ENCODE data around the gene RBP3.
A peak's percentile ranks its signal among the peaks of the same experiment; 100 is the strongest.

Gene RBP3

GRCh38 chr10:47339186-47339735, 8.9 kb upstream of the RBP3 start:
- no peak for DNase-seq

GRCh38 chr10:47339759-47340607, 8.2 kb upstream of the RBP3 start:
- no peak for DNase-seq

GRCh38 chr10:47340608-47341170, 7.5 kb upstream of the RBP3 start:
- peak; percentile 35 for DNase-seq

DNA sequence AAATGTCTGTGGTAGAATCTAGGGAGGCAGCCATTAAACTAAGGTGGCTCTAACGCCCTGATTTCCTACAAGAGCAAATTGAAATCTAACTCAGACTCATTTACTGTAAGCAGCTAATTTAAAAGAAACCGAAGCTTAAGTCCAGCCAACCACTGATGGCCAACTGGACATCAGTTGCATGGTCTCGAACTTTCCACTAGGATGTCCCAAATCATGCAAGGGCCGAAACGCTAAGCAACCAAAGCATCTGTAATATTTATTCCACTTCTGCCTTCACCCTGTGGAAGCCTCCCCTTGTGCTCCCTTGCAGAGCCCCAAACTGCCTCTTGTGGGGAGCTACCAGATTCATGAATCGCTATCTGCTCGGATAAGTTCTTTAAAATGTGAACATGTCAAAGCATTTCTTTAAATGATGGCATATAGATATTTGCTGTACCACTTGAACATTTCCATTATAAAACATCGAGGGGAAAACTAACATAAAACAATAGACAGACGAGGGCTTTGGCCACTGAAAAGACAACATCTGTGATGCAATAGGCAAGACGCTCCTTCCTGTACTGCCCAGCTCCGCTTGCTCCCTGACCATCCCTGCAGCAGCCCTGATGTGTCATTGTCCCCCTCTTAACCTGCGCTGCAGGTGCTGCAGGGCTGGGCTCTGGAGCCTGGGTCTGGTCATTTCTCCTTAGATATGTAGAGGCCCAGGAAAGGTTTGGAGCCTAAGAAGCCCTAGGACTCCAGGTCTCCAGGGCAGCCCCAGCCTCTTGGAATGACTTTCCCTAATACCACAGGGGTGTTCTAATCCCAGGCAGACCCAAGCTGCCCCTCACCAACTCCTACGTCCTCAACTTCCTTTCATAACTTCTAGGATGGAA, 2.9 kb upstream of the RBP3 start:
- no peak for DNase-seq

DNA sequence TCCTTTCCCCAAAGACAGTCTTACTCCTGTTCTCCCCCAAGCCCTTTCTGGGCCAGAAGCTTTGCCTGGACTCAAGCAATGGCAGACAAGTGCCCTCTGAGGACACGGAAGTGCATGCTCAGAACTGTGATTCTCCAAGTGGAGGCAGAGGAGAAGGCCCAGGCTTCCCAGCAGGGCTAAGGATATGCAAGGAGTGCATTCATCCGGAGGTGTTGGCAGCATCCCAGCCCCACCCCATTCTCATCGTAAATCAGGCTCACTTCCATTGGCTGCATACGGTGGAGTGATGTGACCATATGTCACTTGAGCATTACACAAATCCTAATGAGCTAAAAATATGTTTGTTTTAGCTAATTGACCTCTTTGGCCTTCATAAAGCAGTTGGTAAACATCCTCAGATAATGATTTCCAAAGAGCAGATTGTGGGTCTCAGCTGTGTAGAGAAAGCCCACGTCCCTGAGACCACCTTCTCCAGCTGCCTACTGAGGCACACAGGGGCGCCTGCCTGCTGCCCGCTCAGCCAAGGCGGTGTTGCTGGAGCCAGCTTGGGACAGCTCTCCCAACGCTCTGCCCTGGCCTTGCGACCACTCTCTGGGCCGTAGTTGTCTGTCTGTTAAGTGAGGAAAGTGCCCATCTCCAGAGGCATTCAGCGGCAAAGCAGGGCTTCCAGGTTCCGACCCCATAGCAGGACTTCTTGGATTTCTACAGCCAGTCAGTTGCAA, 1.4 kb upstream of the RBP3 start:
- no peak for DNase-seq

- no peak for DNase-seq
These were observed 874 bp upstream of the RBP3 start for GRCh38 chr10:47347303-47347675.

GRCh38 chr10:47348661-47349470, 703 bp downstream of the RBP3 start:
- no peak for DNase-seq

- no peak for DNase-seq
These were observed 1.4 kb downstream of the RBP3 start for GRCh38 chr10:47349516-47349915.

- no peak for DNase-seq
These were observed 1.8 kb downstream of the RBP3 start for GRCh38 chr10:47349941-47350371.

DNA sequence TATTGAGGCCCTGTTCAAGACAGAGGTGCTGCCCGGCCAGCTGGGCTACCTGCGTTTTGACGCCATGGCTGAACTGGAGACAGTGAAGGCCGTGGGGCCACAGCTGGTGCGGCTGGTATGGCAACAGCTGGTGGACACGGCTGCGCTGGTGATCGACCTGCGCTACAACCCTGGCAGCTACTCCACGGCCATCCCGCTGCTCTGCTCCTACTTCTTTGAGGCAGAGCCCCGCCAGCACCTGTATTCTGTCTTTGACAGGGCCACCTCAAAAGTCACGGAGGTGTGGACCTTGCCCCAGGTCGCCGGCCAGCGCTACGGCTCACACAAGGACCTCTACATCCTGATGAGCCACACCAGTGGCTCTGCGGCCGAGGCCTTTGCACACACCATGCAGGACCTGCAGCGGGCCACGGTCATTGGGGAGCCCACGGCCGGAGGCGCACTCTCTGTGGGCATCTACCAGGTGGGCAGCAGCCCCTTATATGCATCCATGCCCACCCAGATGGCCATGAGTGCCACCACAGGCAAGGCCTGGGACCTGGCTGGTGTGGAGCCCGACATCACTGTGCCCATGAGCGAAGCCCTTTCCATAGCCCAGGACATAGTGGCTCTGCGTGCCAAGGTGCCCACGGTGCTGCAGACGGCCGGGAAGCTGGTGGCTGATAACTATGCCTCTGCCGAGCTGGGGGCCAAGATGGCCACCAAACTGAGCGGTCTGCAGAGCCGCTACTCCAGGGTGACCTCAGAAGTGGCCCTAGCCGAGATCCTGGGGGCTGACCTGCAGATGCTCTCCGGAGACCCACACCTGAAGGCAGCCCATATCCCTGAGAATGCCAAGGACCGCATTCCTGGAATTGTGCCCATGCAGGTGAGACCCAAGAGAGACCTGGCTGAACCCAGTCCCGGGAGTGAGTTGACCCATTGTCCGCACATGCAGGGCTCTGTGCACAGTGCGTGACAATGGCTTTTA, 2.8 kb downstream of the RBP3 start:
- no peak for DNase-seq

GRCh38 chr10:47351899-47352815, 4.0 kb downstream of the RBP3 start:
- DNase-seq: no peak

GRCh38 chr10:47353351-47353750, 5.2 kb downstream of the RBP3 start:
- DNase-seq: no peak

DNA sequence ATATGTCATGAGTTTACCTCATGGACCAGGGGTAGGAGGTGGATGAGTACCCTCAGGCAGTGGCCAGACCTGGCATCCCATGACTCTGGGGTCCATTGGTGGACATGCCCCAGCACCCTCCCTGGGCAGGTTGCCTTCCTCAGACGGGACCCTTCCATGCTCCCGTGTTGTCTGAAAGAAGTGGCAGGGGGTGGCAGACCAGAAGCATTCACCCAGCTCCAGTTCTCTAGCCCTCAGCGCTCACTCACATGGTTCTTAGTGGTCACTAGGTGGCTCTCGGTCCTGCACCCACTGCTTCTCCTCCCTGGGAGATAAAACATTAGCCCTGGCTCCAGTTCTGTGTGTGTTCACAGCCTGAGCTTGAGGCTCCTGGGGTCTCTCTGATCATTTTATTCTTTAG, 6.0 kb downstream of the RBP3 start:
- DNase-seq: no peak

GRCh38 chr10:47354900-47355299, 6.7 kb downstream of the RBP3 start:
- no peak for DNase-seq

DNA sequence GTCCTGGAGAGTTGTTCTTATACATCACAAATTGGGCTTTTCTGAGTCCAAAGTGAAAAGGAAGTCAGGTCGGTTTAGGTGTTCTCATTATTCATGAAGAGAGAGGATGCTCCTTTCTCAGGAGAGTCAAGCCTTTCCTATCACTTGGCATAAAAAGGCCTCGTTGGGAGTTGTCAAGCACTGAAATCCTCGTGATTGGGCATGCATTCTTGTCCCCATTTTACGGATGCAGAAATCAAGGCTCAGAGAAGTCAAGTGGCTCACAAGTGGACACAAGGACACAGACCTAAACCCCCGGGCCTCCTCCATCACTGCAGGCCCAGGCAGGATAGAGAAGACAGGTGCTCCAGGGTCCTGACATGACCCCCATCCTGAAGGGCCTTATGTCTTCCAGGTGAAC, 8.5 kb downstream of the RBP3 start:
- DNase-seq: no peak

DNA sequence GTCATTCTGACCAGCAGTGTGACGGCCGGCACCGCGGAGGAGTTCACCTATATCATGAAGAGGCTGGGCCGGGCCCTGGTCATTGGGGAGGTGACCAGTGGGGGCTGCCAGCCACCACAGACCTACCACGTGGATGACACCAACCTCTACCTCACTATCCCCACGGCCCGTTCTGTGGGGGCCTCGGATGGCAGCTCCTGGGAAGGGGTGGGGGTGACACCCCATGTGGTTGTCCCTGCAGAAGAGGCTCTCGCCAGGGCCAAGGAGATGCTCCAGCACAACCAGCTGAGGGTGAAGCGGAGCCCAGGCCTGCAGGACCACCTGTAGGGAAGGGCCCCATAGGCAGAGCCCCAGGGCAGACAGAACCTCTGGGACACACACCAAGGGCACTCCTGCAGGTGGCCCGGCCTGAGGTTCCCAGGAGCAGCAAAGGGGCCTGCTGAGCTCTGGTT, 9.0 kb downstream of the RBP3 start:
- DNase-seq: no peak

- DNase-seq: no peak
These were observed 9.7 kb downstream of the RBP3 start for GRCh38 chr10:47357911-47358310.

DNA sequence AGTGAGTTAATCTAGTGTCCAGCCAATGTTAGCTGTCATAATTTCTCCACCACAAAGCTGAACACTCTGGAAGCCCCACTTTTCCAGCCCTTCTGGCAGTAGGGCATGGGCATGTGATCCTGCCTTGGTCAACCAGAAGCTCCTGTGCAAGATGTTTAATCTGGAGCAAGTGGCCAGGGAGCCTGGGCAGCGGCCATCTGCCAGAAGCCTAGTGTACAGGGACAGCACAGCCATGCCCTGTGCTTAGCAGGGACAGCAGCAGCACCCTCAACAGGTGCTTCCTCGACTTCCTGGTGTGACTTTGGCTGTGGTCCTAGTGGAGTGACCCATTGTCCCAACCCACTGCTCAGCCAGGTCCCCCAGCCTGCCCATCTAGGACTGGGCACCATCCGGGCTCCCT, 10.3 kb downstream of the RBP3 start:
- DNase-seq: no peak

GRCh38 chr10:47359101-47359500, 10.9 kb downstream of the RBP3 start:
- DNase-seq: no peak

Measured in CD4-positive, alpha-beta T cell treated with Interleukin-15 for 1 hour (primary cell).